AG04449 (cell line): Measurements from ENCODE around the gene ARPC2.

Experiments
- CTCF ChIA-PET: fragments of 350-600 bp; formaldehyde crosslinking; extraction: SDS; loops from one replicate; lab custom pipeline; 2021; ENCODE audit warnings: antibody characterized with exemption; lab: Yijun Ruan, JAX
- POLR2A ChIA-PET: fragments of 400-600, 350-600 bp; formaldehyde crosslinking; extraction: SDS; loops from one replicate; lab custom pipeline; 2020; ENCODE audit warnings: antibody characterized with exemption, inconsistent platforms; lab: Yijun Ruan, JAX
- DNase-seq: peaks from one replicate; pipeline ENCODE4 v3.0.0-alpha.2; 2010; ENCODE audit warnings: low read depth, low spot score
- H3K4me3 ChIP-seq: 2 replicates; pipeline ENCODE4 v1.5.1; 2011; ENCODE audit warnings: low read depth, mild to moderate bottlenecking, control low read depth, low read length
- CTCF ChIP-seq: IDR thresholded peaks from one replicate; pipeline ENCODE4 v1.5.1; 2011; ENCODE audit warnings: mild to moderate bottlenecking, moderate library complexity, low read length, control low read depth, inconsistent platforms; ENCODE audit not compliant: insufficient read depth; ENCODE audit errors: missing control alignments

The ARPC2 gene

GRCh38 chr2:218219934-218220333, 2.9 kb downstream of the ARPC2 start:
- ChIA-PET POLR2A (interaction anchor here (0.7 kb wide), 1 partner anchor 302 kb away, joined by 4 read pairs; no protein-coding TSS in a partner anchor), CTCF (interaction anchor here (0.8 to 2.2 kb wide), 8 partner anchors 9 to 176 kb away, joined by 3 to 13 read pairs (median 4); partner anchors contain the start of gene TMBIM1)
- no peak for TF ChIP-seq CTCF
- DNase-seq = no peak
- H3K4me3 ChIP-seq = peak overlapping the region; percentile 93

GRCh38 chr2:218221000-218221399, 4.0 kb downstream of the ARPC2 start:
- DNase-seq = no peak
- H3K4me3 ChIP-seq = no peak overlapping the region
- ChIA-PET CTCF (interaction anchor here (1.4 to 2.2 kb wide), 2 partner anchors 36 to 52 kb away, joined by 5 to 13 read pairs; no protein-coding TSS in a partner anchor), POLR2A (no interaction called here)
- no peak for TF ChIP-seq CTCF

GRCh38 chr2:218223046-218223445, 6.1 kb downstream of the ARPC2 start:
- H3K4me3 ChIP-seq = no peak overlapping the region

GRCh38 chr2:218224186-218224585, 7.2 kb downstream of the ARPC2 start:
- no peak for TF ChIP-seq CTCF
- POLR2A ChIA-PET = no interaction called here
- no peak overlapping the region for H3K4me3 ChIP-seq
- DNase-seq = no peak
- CTCF ChIA-PET = interaction anchor here (1.0 kb wide), 1 partner anchor 10 kb away, joined by 4 read pairs; no protein-coding TSS in a partner anchor

More at GRCh38 chr2:218223046-218223445, 6.1 kb downstream of the ARPC2 start:
- CTCF ChIA-PET = no interaction called here
- no peak for DNase-seq
- TF ChIP-seq CTCF = no peak
- POLR2A ChIA-PET = no interaction called here

GRCh38 chr2:218226903-218227302, 9.9 kb downstream of the ARPC2 start:
- no peak for TF ChIP-seq CTCF
- DNase-seq = no peak
- CTCF ChIA-PET = interaction anchor here (2.6 kb wide), 1 partner anchor 46 kb away, joined by 8 read pairs; no protein-coding TSS in a partner anchor
- POLR2A ChIA-PET = no interaction called here
- no peak overlapping the region for H3K4me3 ChIP-seq

GRCh38 chr2:218228366-218229090, 11.5 kb downstream of the ARPC2 start:
- H3K4me3 ChIP-seq = no peak overlapping the region
- no peak for TF ChIP-seq CTCF
- ChIA-PET POLR2A (interaction anchor here (1.3 kb wide), 1 partner anchor 12 kb away, joined by 3 read pairs; the partner anchor contains the start of gene ARPC2), CTCF (interaction anchor here (0.7 to 3.6 kb wide), 5 partner anchors 10 to 43 kb away, joined by 3 to 22 read pairs (median 4); no protein-coding TSS in a partner anchor)
- no peak for DNase-seq
